GM12801 (cell line): ENCODE data around the gene PRF1.

Experiments
- CTCF ChIP-seq: IDR thresholded peaks from one replicate; pipeline ENCODE4 v1.5.1; 2011; ENCODE audit warnings: control low read depth; ENCODE audit not compliant: insufficient read length; ENCODE audit errors: extremely low read depth

PRF1 gene

GRCh38 chr10:70561558-70561957 is 41.0 kb downstream of the PRF1 start:
- no peak for TF ChIP-seq CTCF

GRCh38 chr10:70561070-70561469 is 41.5 kb downstream of the PRF1 start:
- no peak for TF ChIP-seq CTCF

- no peak for TF ChIP-seq CTCF
Measured at GRCh38 chr10:70560511-70560941, 42.0 kb downstream of the PRF1 start.

- TF ChIP-seq CTCF: no peak
Measured at GRCh38 chr10:70559861-70560260, 42.7 kb downstream of the PRF1 start.

- TF ChIP-seq CTCF: no peak
Measured at GRCh38 chr10:70558871-70559810, 43.4 kb downstream of the PRF1 start.

GRCh38 chr10:70558295-70558694 is 44.2 kb downstream of the PRF1 start:
- no peak for TF ChIP-seq CTCF

GRCh38 chr10:70557876-70558275 is 44.7 kb downstream of the PRF1 start:
- TF ChIP-seq CTCF: no peak
